Hepatocyte (in vitro differentiated cells): ENCODE measurements around the gene OSBP2. TPM values are rescaled to one million over a fixed set of nuclear protein-coding genes. Genes with fewer than 3 reads are reported as not detected.
"Not testable (repeated sequence)": the region's sequence is repeated elsewhere in the genome, so short reads cannot be mapped to it uniquely, and the experiment has no call there.

Source experiments
- DNase-seq: peaks from one replicate; pipeline ENCODE4 v3.0.0-alpha.2; 2016; ENCODE audit warnings: low spot score
- H2AFZ ChIP-seq: fragments of 200-600 bp; sonication (generic); 2 replicates; pipeline ENCODE4 v1.6.0; 2016; ENCODE audit warnings: antibody characterized with exemption, mild to moderate bottlenecking
- H3K27ac ChIP-seq: fragments of 200-600 bp; sonication (generic); 2 replicates; pipeline ENCODE4 v1.5.1; 2016; ENCODE audit warnings: mild to moderate bottlenecking
- H3K27me3 ChIP-seq: fragments of 200-600 bp; sonication (generic); 2 replicates; pipeline ENCODE4 v1.6.1; 2016
- H3K36me3 ChIP-seq: fragments of 200-600 bp; sonication (generic); replicated peaks from 2 replicates; pipeline ENCODE4 v1.5.1; 2016; ENCODE audit warnings: low read depth; ENCODE audit not compliant: insufficient read depth
- H3K4me1 ChIP-seq: fragments of 200-600 bp; sonication (generic); 2 replicates; pipeline ENCODE4 v1.5.1; 2016; ENCODE audit warnings: mild to moderate bottlenecking, moderate library complexity; ENCODE audit not compliant: insufficient read depth
- H3K4me2 ChIP-seq: fragments of 200-600 bp; sonication (generic); 2 replicates; pipeline ENCODE4 v1.6.0; 2016
- H3K4me3 ChIP-seq: fragments of 200-600 bp; sonication (generic); 2 replicates; pipeline ENCODE4 v1.5.1; 2016; ENCODE audit warnings: mild to moderate bottlenecking
- H3K79me2 ChIP-seq: fragments of 200-600 bp; sonication (generic); 2 replicates; pipeline ENCODE4 v1.6.0; 2017; ENCODE audit warnings: mild to moderate bottlenecking
- H3K9me2 ChIP-seq: fragments of 200-600 bp; sonication (generic); replicated peaks from 2 replicates; pipeline ENCODE4 v1.6.0; 2017; ENCODE audit warnings: mild to moderate bottlenecking; ENCODE audit not compliant: insufficient read depth
- H3K9me3 ChIP-seq: fragments of 200-600 bp; sonication (generic); 2 replicates; pipeline ENCODE4 v1.5.1; 2016; ENCODE audit warnings: low read depth, mild to moderate bottlenecking
- H4K20me1 ChIP-seq: fragments of 200-600 bp; sonication (generic); 2 replicates; pipeline ENCODE4 v1.6.0; 2016; ENCODE audit warnings: mild to moderate bottlenecking; ENCODE audit not compliant: insufficient read depth, poor library complexity, severe bottlenecking
- EZH2 ChIP-seq: fragments of 200-600 bp; sonication (generic); IDR thresholded peaks from 2 replicates; pipeline ENCODE4 v1.6.1; 2016; ENCODE audit warnings: antibody characterized with exemption, mild to moderate bottlenecking, borderline replicate concordance
- EZH2phosphoT487 ChIP-seq: fragments of 200-600 bp; sonication (generic); IDR thresholded peaks from one replicate; pipeline ENCODE4 v1.6.1; 2018; ENCODE audit warnings: antibody characterized with exemption, mild to moderate bottlenecking, low read depth, moderate library complexity; ENCODE audit not compliant: unreplicated experiment, severe bottlenecking
- WGBS: methylation state at CpG from one replicate; pipeline ENCODE4 v1.1.6; 2016; ENCODE audit warnings: low lambda C conversion rate; ENCODE audit errors: missing lambda C conversion rate; 5-methylcytosine and 5-hydroxymethylcytosine counted together
- polyA plus RNA-seq: library from polyadenylated mRNA; unstranded; fragments of >200 nt; fragmentation: Nextera tagmentation; extraction: Ambion mirVana; gene quantifications from 2 replicates; pipeline ENCODE4 v1.2.1, GENCODE V29; 2016
- total RNA-seq: library from RNA; depleted of rRNA; stranded (reverse); fragments of >200 nt; gene quantifications from 2 replicates; pipeline ENCODE4 v1.2.3, GENCODE V29; 2014
- TF ChIP-seq, protein P1 (sequence below): fragments of 200-600 bp; sonication (generic); IDR thresholded peaks from 2 replicates; pipeline ENCODE4 v1.5.1; 2016; ENCODE audit warnings: antibody characterized with exemption, mild to moderate bottlenecking; ENCODE audit not compliant: poor library complexity

The OSBP2 gene
- total and polyA plus RNA-seq, 2 experiments from 2014 or later, result 23.0 to 25.5 TPM

DNA sequence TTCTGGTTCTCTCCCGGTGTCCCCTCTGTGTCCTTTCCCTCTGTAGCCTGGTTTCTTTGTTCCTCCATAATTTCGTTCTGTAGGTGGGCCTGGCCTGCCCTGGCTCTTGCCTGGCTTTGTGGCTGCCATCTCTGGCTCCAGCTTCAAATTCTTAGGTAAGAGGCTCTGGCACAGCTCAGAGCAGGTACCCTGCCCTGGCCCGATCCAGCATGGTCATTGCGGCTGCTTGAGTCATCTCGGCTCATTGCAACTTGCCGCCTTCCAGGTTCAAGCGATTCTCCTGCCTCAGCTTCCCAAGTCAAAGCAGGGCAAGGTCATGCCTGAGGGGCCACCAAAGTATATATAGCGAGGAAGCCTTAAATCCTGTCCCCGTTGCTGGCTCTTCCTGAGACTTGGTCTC, 76.0 kb downstream of the OSBP2 start:
- TF ChIP-seq, protein P1, sequence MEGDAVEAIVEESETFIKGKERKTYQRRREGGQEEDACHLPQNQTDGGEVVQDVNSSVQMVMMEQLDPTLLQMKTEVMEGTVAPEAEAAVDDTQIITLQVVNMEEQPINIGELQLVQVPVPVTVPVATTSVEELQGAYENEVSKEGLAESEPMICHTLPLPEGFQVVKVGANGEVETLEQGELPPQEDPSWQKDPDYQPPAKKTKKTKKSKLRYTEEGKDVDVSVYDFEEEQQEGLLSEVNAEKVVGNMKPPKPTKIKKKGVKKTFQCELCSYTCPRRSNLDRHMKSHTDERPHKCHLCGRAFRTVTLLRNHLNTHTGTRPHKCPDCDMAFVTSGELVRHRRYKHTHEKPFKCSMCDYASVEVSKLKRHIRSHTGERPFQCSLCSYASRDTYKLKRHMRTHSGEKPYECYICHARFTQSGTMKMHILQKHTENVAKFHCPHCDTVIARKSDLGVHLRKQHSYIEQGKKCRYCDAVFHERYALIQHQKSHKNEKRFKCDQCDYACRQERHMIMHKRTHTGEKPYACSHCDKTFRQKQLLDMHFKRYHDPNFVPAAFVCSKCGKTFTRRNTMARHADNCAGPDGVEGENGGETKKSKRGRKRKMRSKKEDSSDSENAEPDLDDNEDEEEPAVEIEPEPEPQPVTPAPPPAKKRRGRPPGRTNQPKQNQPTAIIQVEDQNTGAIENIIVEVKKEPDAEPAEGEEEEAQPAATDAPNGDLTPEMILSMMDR, result no peak
- TF ChIP-seq EZH2, result no peak
- TF ChIP-seq EZH2phosphoT487, result no peak
- Histone ChIP-seq H3K4me2 (no peak overlapping the region), H3K27me3 (no peaks in the 10 kb centered on the region), H3K4me3 (no peak overlapping the region), H2AFZ (no peak overlapping the region), H3K9me3 (no peaks in the 10 kb centered on the region), H3K79me2 (no peaks in the 10 kb centered on the region), H3K36me3 (no peaks in the 10 kb centered on the region), H4K20me1 (no peaks in the 10 kb centered on the region), H3K4me1 (peaks cover 4% of the 10 kb centered on the region), H3K9me2 (no peaks in the 10 kb centered on the region), H3K27ac (no peak overlapping the region)
- DNase-seq, result no peak
- WGBS, result 93% methylated on average over 9 of the region's 9 CpGs

DNA sequence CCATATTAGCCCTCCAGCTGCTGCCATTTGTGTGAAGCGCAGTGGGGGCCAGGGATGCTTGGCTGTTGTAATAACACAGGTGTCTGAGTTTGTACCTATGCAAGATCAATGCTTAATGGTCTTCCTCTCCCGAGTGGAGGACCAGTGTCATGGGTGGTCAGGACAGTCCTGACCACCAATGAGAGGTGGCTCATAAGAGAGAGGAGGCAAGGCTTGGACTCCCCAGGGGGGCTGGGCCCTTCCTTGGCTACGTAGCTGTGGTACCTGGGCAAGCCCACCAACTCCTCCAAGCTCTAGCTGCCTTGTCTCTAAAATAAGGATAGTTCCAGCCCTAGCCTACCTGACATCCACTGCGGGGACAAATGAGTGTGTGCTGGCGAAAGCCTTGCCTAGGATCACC, 79.2 kb downstream of the OSBP2 start:
- Histone ChIP-seq H3K4me2 (no peak overlapping the region), H3K27me3 (no peaks in the 10 kb centered on the region), H3K9me3 (no peaks in the 10 kb centered on the region), H3K36me3 (no peaks in the 10 kb centered on the region), H3K27ac (no peak overlapping the region), H2AFZ (no peak overlapping the region), H3K79me2 (no peaks in the 10 kb centered on the region), H3K4me1 (peaks cover 4% of the 10 kb centered on the region), H3K9me2 (no peaks in the 10 kb centered on the region), H4K20me1 (no peaks in the 10 kb centered on the region), H3K4me3 (no peak overlapping the region)
- WGBS, result 91% methylated on average over 5 of the region's 5 CpGs
- DNase-seq, result no peak
- TF ChIP-seq, protein P1, result no peak
- TF ChIP-seq EZH2 (no peak), EZH2phosphoT487 (no peak)

DNA sequence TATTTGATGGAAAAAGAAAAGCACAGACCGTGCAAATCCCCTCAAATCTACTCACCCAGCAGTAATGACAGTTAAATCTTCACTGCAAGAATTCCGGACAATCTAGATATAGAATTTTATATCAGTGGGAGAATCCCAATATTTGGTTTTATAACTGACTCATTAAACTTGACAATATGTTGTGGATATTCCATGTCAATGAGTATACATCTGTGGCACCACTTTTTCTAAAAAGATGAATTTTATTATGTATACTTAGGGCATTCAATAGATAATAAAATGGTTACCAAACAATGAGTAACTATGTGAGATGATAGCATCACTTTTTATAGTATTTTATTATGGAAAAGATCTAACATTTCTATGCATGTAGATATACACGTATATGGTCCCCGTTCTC, 79.9 kb downstream of the OSBP2 start:
- 93% methylated on average over 4 of the region's 4 CpGs for WGBS
- H2AFZ ChIP-seq, result no peak overlapping the region
- H3K9me3 ChIP-seq, result no peaks in the 10 kb centered on the region
- H3K36me3 ChIP-seq, result no peaks in the 10 kb centered on the region
- H3K27me3 ChIP-seq, result no peaks in the 10 kb centered on the region
- H3K4me2 ChIP-seq, result no peak overlapping the region
- H3K79me2 ChIP-seq, result no peaks in the 10 kb centered on the region
- peaks cover 4% of the 10 kb centered on the region for H3K4me1 ChIP-seq
- no peak overlapping the region for H3K4me3 ChIP-seq
- H3K27ac ChIP-seq, result no peak overlapping the region
- DNase-seq, result no peak
- no peak for TF ChIP-seq EZH2
- TF ChIP-seq, protein P1, result no peak
- TF ChIP-seq EZH2phosphoT487, result no peak
- no peaks in the 10 kb centered on the region for H3K9me2 ChIP-seq
- no peaks in the 10 kb centered on the region for H4K20me1 ChIP-seq

DNA sequence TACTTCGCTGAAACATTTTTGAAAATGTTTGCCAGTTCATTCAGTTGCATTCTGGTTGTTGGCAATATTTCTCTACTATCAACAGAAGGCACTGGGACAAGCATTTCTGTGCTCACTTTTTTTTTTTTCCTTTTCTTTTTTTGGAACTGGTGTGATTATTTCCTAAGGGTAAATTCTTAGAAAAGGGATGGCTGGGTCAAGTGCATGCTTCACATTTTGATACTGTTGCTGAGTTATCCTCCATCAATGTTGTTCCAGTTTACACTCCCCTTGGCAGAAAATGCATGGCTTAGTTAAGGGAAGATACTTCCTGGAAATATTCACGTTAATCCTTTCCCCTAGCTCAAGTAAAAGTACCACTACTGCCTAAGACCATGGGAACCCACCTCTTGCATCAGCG, 81.8 kb downstream of the OSBP2 start:
- H4K20me1 ChIP-seq, result no peaks in the 10 kb centered on the region
- no peaks in the 10 kb centered on the region for H3K9me3 ChIP-seq
- no peak for DNase-seq
- H3K4me1 ChIP-seq, result peaks cover 4% of the 10 kb centered on the region
- H3K36me3 ChIP-seq, result no peaks in the 10 kb centered on the region
- no peaks in the 10 kb centered on the region for H3K79me2 ChIP-seq
- TF ChIP-seq EZH2 (no peak), EZH2phosphoT487 (no peak)
- TF ChIP-seq, protein P1, result no peak
- no peak overlapping the region for H3K27ac ChIP-seq
- WGBS, result 79% methylated on average over 3 of the region's 3 CpGs
- H3K4me3 ChIP-seq, result no peak overlapping the region
- H3K9me2 ChIP-seq, result no peaks in the 10 kb centered on the region
- no peak overlapping the region for H2AFZ ChIP-seq
- H3K27me3 ChIP-seq, result no peaks in the 10 kb centered on the region
- no peak overlapping the region for H3K4me2 ChIP-seq

DNA sequence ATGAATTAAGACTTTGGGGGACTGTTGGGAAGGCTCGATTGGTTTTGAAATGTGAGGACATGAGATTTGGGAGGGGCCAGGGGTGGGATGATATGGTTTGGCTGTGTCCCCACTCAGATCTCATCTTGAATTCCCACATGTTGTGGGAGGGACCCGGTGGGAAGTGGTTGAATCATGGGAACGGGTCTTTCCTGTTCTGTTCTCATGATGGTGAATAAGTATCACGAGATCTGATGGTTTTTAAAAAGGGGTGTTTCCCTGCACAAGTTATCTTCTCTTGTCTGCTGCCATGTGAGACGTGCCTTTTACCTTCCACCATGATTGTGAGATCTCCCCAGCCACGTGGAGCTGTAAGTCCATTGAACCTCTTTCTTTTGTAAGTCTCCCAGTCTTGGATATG, 82.5 kb downstream of the OSBP2 start:
- H3K9me2 ChIP-seq, H3K27me3 ChIP-seq, H4K20me1 ChIP-seq, H3K27ac ChIP-seq, H3K9me3 ChIP-seq, H3K4me1 ChIP-seq, DNase-seq, H3K4me2 ChIP-seq, H3K79me2 ChIP-seq, H2AFZ ChIP-seq, H3K36me3 ChIP-seq, H3K4me3 ChIP-seq: not testable (repeated sequence)
- WGBS, result 83% methylated on average over 6 of the region's 6 CpGs
